Measurements from ENCODE around the gene ITSN2. TPM values are rescaled to one million over a fixed set of nuclear protein-coding genes. Genes with fewer than 3 reads are reported as not detected.

ITSN2 gene
- total RNA-seq, 4 donors from 2014 or later: 32.8 to 58.0 (median 41.4) TPM

DNA sequence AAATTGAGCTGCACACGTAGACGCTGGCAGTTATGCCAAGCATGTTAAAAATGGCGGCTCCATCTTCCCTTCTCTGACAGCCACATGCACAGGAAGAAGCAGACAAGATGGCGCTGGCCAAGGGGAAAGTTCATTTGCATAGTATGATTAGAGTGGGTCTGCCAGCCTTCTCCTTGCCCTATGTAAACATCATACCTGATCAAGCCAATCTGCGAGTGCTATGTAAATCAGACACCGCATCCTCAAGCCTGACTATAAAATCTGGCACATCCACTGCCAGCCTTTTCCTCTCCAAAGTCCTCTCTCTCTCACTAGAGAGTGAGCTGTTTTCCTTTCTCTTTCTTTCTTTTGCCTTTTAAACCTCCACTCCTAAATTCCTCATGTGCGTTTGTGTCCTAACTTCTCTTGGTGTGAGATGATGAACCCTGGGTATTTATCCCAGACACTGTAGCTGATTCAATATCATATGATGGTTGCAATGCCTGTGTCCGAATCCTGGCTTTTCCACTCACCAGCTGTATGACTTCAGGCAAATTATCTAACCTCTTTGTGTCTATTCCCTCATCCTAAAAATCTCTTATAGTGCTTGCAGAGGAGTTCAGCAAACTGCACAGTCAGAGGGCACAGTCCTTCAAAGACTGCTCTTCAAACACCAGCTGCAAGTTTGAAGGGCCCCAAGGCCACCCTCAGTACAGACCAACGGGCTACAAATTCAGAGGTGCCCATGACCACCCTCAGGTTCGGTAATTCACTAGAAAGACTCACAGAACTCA lies 39.3 kb upstream of the ITSN2 start:
- H3K4me1 ChIP-seq: peaks cover 0 to 11% (median 2%) of the 10 kb centered on the region in 4 donors
- TF ChIP-seq POLR2AphosphoS5 (IDR thresholded peaks at IDR 0.05) (no peak), EP300 (IDR thresholded peaks at IDR 0.05; ENCODE audit: low read depth) (no peak), POLR2A (IDR thresholded peaks at IDR 0.05) (no peak)
- TF ChIP-seq, protein P1, sequence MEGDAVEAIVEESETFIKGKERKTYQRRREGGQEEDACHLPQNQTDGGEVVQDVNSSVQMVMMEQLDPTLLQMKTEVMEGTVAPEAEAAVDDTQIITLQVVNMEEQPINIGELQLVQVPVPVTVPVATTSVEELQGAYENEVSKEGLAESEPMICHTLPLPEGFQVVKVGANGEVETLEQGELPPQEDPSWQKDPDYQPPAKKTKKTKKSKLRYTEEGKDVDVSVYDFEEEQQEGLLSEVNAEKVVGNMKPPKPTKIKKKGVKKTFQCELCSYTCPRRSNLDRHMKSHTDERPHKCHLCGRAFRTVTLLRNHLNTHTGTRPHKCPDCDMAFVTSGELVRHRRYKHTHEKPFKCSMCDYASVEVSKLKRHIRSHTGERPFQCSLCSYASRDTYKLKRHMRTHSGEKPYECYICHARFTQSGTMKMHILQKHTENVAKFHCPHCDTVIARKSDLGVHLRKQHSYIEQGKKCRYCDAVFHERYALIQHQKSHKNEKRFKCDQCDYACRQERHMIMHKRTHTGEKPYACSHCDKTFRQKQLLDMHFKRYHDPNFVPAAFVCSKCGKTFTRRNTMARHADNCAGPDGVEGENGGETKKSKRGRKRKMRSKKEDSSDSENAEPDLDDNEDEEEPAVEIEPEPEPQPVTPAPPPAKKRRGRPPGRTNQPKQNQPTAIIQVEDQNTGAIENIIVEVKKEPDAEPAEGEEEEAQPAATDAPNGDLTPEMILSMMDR (IDR thresholded peaks at IDR 0.05): no peak
- no peaks in the 10 kb centered on the region for H3K9me3 ChIP-seq
- H3K36me3 ChIP-seq: no peaks in the 10 kb centered on the region
- intact Hi-C loops (cut with DNase I; ENCODE audit: low total_unique reads) (no loop called here), in situ Hi-C loops (cut with MboI; ENCODE audit: low pct_ligation_motif_present in 1 of 4, low pct_unique_long_range_greater_than_20kb in 1 of 4, low sequenced_read_pairs in 3 of 4) (loop anchor here in 3 of 4 donors (25.0 kb wide), 3 partner anchors 137 to 738 kb away; no protein-coding TSS in a partner anchor)
- no peak for DNase-seq
- H3K27me3 ChIP-seq: peaks cover 8% of the 10 kb centered on the region
- 73 to 78% methylated on average over 3 to 10 of the region's 10 CpGs for WGBS, 2 donors (ENCODE audit: low coverage in 1 of 2)
- no peak overlapping the region for H3K4me3 ChIP-seq
- H3K27ac ChIP-seq: no peak overlapping the region

DNA sequence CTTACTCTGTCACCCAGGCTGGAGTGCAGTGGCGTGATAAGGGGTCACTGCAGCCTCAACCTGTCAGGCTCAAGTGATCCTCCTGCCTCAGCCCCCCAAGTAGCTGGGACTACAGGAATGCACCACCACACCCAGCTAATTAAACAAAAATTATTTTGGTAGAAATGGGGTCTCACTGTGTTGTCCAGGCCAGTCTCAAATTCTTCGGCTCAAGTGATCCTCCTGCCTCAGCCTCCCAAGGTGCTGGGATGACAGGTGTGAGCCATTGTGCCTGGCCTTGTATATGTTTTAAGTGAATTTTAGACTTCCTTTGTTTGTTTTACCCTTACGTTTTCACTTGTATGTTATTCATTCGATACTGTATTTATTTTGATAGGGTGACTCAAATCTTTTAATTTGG lies 34.7 kb upstream of the ITSN2 start:
- no peaks in the 10 kb centered on the region for H3K36me3 ChIP-seq
- in situ Hi-C loops (cut with MboI; ENCODE audit: low pct_ligation_motif_present in 1 of 4, low pct_unique_long_range_greater_than_20kb in 1 of 4, low sequenced_read_pairs in 3 of 4): loop anchor here in 2 of 4 donors (25.0 kb wide), 2 partner anchors 133 to 158 kb away; no protein-coding TSS in a partner anchor
- 67 to 87% methylated on average over 2 to 4 of the region's 4 CpGs for WGBS, 2 donors (ENCODE audit: low coverage in 1 of 2)
- DNase-seq: no peak
- intact Hi-C loops (cut with DNase I; ENCODE audit: low total_unique reads): no loop called here
- H3K27ac ChIP-seq: no peak overlapping the region
- H3K4me3 ChIP-seq: no peak overlapping the region
- H3K4me1 ChIP-seq: no peaks in the 10 kb centered on the region
- no peaks in the 10 kb centered on the region for H3K9me3 ChIP-seq
- no peak for TF ChIP-seq EP300 (IDR thresholded peaks at IDR 0.05; ENCODE audit: low read depth)
- no peak for TF ChIP-seq POLR2AphosphoS5 (IDR thresholded peaks at IDR 0.05)
- TF ChIP-seq POLR2A (IDR thresholded peaks at IDR 0.05): no peak
- TF ChIP-seq, protein P1 (IDR thresholded peaks at IDR 0.05): no peak
- H3K27me3 ChIP-seq: no peaks in the 10 kb centered on the region

GRCh38 chr2:24392542-24393059 lies 32.3 kb upstream of the ITSN2 start:
- Histone ChIP-seq H3K4me3 (no peak overlapping the region), H3K36me3 (no peaks in the 10 kb centered on the region), H3K4me1 (no peaks in the 10 kb centered on the region), H3K9me3 (no peaks in the 10 kb centered on the region), H3K27ac (no peak overlapping the region), H3K27me3 (no peaks in the 10 kb centered on the region)
- intact Hi-C loops (cut with DNase I; ENCODE audit: low total_unique reads) (no loop called here), in situ Hi-C loops (cut with MboI; ENCODE audit: low pct_ligation_motif_present in 1 of 4, low pct_unique_long_range_greater_than_20kb in 1 of 4, low sequenced_read_pairs in 3 of 4) (loop anchor here in 2 of 4 donors (25.0 kb wide), 2 partner anchors 130 to 155 kb away; no protein-coding TSS in a partner anchor)
- DNase-seq: no peak
- TF ChIP-seq, protein P1 (IDR thresholded peaks at IDR 0.05): no peak
- TF ChIP-seq POLR2AphosphoS5 (IDR thresholded peaks at IDR 0.05) (no peak), EP300 (IDR thresholded peaks at IDR 0.05; ENCODE audit: low read depth) (no peak), POLR2A (IDR thresholded peaks at IDR 0.05) (no peak)
- 74 to 79% methylated on average over 5 of the region's 5 CpGs for WGBS, 2 donors (ENCODE audit: low coverage in 1 of 2)

DNA sequence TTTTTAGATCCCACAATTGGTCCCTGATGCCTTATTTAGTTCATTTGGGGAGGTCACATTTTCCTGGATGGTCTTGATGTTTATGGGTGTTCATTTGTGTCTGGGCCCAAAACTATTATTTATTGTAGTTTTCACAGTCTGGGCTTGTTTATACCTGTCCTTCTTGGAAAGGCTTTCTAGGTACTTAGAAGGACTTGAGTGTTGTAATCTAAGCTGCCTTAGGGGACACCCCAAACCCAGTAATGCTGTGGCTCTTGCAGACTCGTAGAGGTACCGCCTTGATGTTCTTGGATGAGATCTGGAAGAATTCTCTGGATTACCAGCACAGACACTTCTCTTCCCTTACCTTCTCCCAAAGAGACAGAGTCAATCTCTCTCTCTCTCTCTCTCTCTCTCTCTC lies 25.0 kb upstream of the ITSN2 start:
- Histone ChIP-seq H3K27me3 (no peaks in the 10 kb centered on the region), H3K4me1 (peaks cover 0 to 7% (median 3%) of the 10 kb centered on the region in 4 donors), H3K4me3 (no peak overlapping the region), H3K36me3 (no peaks in the 10 kb centered on the region), H3K9me3 (no peaks in the 10 kb centered on the region), H3K27ac (no peak overlapping the region)
- WGBS, 2 donors (ENCODE audit: low coverage in 1 of 2): 95% methylated on average over 2 of the region's 2 CpGs; no CpG with 5 or more reads in 1 of the 2 donors
- TF ChIP-seq, protein P1 (IDR thresholded peaks at IDR 0.05): no peak
- TF ChIP-seq POLR2AphosphoS5 (IDR thresholded peaks at IDR 0.05): no peak
- TF ChIP-seq EP300 (IDR thresholded peaks at IDR 0.05; ENCODE audit: low read depth): no peak
- no peak for TF ChIP-seq POLR2A (IDR thresholded peaks at IDR 0.05)
- no peak for DNase-seq
- in situ Hi-C loops (cut with MboI; ENCODE audit: low pct_ligation_motif_present in 1 of 4, low pct_unique_long_range_greater_than_20kb in 1 of 4, low sequenced_read_pairs in 3 of 4) (loop anchor here in 2 of 4 donors (25.0 kb wide), 2 partner anchors 123 to 148 kb away; no protein-coding TSS in a partner anchor), intact Hi-C loops (cut with DNase I; ENCODE audit: low total_unique reads) (no loop called here)

Measured in transverse colon (tissue), 4 donors.